Adrenal gland (tissue), 12 donors: ENCODE results near the gene ATG10. TPM values are rescaled to one million over a fixed set of nuclear protein-coding genes. Genes with fewer than 3 reads are reported as not detected.

Experiments used
- DNase-seq, 7 donors: peaks; one replicate each; pipeline ENCODE4 v3.0.0-alpha.2; 2019 to 2020
- H3K27ac ChIP-seq, 5 donors: fragments of 200-600 bp; sonication (generic) in 4 of 5; 1 replicate in 3 of 5; 2 replicates in 2 of 5; pipeline versions ENCODE4 v1.5.1 to v1.8.0; 2016 to 2020; ENCODE audit warnings: mild to moderate bottlenecking in 1 of 5
- H3K27me3 ChIP-seq: fragments of 200-600 bp; 2 replicates; pipeline ENCODE4 v1.8.0; 2021
- H3K36me3 ChIP-seq, 2 donors: fragments of 200-600 bp; replicated peaks in 1 of 2; 1 replicate in 1 of 2; 2 replicates in 1 of 2; pipeline versions ENCODE4 v1.5.1 to v1.8.0; 2018 to 2022
- H3K4me1 ChIP-seq, 2 donors: fragments of 200-600 bp; replicated peaks in 1 of 2; 1 replicate in 1 of 2; 2 replicates in 1 of 2; pipeline versions ENCODE4 v1.5.1 to v1.8.0; 2018 to 2021
- H3K4me3 ChIP-seq, 4 donors: fragments of 200-600 bp; sonication (generic) in 3 of 4; one replicate each; pipeline ENCODE4 v1.5.1; 2016 to 2018
- H3K9me3 ChIP-seq, 3 donors: fragments of 200-600 bp; sonication (generic) in 1 of 3; replicated peaks in 1 of 3; 1 replicate in 2 of 3; 2 replicates in 1 of 3; pipeline versions ENCODE4 v1.5.1 to v1.8.0; 2016 to 2021
- CTCF ChIP-seq, 6 experiments: fragments of 450-650 bp in 4 of 6; fragments of 200-600 bp in 2 of 6; sonication (generic) in 1 of 6; IDR thresholded peaks; 1 replicate in 5 of 6; 2 replicates in 1 of 6; pipeline versions ENCODE4 v1.5.1 to v1.8.0; 2016 to 2021; ENCODE audit warnings: antibody characterized with exemption in 6 of 6, mild to moderate bottlenecking in 2 of 6, moderate library complexity in 1 of 6
- POLR2A ChIP-seq, 2 donors: fragments of 450-650 bp; IDR thresholded peaks; one replicate each; pipeline ENCODE4 v1.6.1; 2017; ENCODE audit warnings: antibody characterized with exemption in 2 of 2, mild to moderate bottlenecking in 2 of 2, moderate library complexity in 1 of 2
- WGBS, 4 donors: extraction: QIAGEN DNeasy Blood & Tissue Kit in 2 of 4; methylation state at CpG; one replicate each; pipeline versions ENCODE4 v1.1.5 to v1.1.7; 2013 to 2017; 5-methylcytosine and 5-hydroxymethylcytosine counted together
- intact Hi-C, 2 donors: fragments of 100-400 bp; cut with DNase I; formaldehyde crosslinking; loops; one replicate each; pipeline versions ENCODE4 v1.14.1 to v1.15.0; 2022 to 2023
- polyA plus RNA-seq, 3 donors: library from polyadenylated mRNA; stranded (reverse); fragments of 200-250 nt in 2 of 3; fragments of 350-450 nt in 1 of 3; fragmentation: Illumina TruSeq in 1 of 3; extraction: RNeasy Lipid Tissue Mini Kit (QIAGEN cat#74804) in 1 of 3; gene quantifications; one replicate each; pipeline ENCODE4 v1.2.3, GENCODE V29; 2013 to 2014
- total RNA-seq, 9 donors: library from RNA; depleted of rRNA in 4 of 9; stranded (reverse); fragments of >200 nt in 4 of 9; fragments of 120-200 nt in 1 of 9; fragmentation: NEBNext Ultra II Directional in 1 of 9; extraction: Animal tissue kit (Norgen Biotek cat#: 25700) in 1 of 9; gene quantifications; one replicate each; pipeline versions ENCODE4 v1.1.0 to v1.2.4, GENCODE V29; 2013 to 2023
- donor health status: healthy with polysubstance abuse.
- donor health status: Bipolar disorder and iron deficiency.
- donor health status: DM: yes; HTN: yes; CAD: no.
- donor health status: DM: no; HTN: no; CAD: no.
- donor health status: DM: no; HTN: no; CAD: no.
- donor health status: DM: yes; HTN: yes; CAD: no.

Gene ATG10
- total and polyA plus RNA-seq, 12 donors = 4.0 to 15.1 (median 7.1) TPM

GRCh38 chr5:82164977-82165713 is 193.3 kb downstream of the ATG10 start:
- intact Hi-C loops = loop anchor here in 1 of 2 donors (5.0 to 10.0 kb wide), 2 partner anchors 310 to 738 kb away; no protein-coding TSS in a partner anchor
- no peak for TF ChIP-seq POLR2A (IDR thresholded peaks at IDR 0.05)
- no peak for TF ChIP-seq CTCF (IDR thresholded peaks at IDR 0.05)
- WGBS, 4 donors = 79 to 91% (median 86%) methylated on average over 3 of the region's 3 CpGs
- Histone ChIP-seq H3K27ac (peak overlapping the region in 1 of 5 donors; percentile 10), H3K4me1 (peaks cover 0 to 13% of the 10 kb centered on the region in 2 donors), H3K9me3 (no peaks in the 10 kb centered on the region), H3K4me3 (no peak overlapping the region), H3K27me3 (no peaks in the 10 kb centered on the region), H3K36me3 (no peaks in the 10 kb centered on the region)
- no peak for DNase-seq

GRCh38 chr5:82165740-82166530 is 194.1 kb downstream of the ATG10 start:
- intact Hi-C loops = loop anchor here in 1 of 2 donors (5.0 to 10.0 kb wide), 2 partner anchors 311 to 739 kb away; no protein-coding TSS in a partner anchor
- peak; percentile 74 to 90 (median 84) for DNase-seq
- TF ChIP-seq CTCF (IDR thresholded peaks at IDR 0.05) = peak; percentile 45 to 96 (median 86)
- TF ChIP-seq POLR2A (IDR thresholded peaks at IDR 0.05) = no peak
- Histone ChIP-seq H3K36me3 (no peaks in the 10 kb centered on the region), H3K4me3 (no peak overlapping the region), H3K27ac (peak overlapping the region in 1 of 5 donors; percentile 10), H3K9me3 (no peaks in the 10 kb centered on the region), H3K27me3 (no peaks in the 10 kb centered on the region), H3K4me1 (peaks cover 0 to 13% of the 10 kb centered on the region in 2 donors)
- 45 to 53% (median 50%) methylated on average over 3 of the region's 3 CpGs for WGBS, 4 donors

DNA sequence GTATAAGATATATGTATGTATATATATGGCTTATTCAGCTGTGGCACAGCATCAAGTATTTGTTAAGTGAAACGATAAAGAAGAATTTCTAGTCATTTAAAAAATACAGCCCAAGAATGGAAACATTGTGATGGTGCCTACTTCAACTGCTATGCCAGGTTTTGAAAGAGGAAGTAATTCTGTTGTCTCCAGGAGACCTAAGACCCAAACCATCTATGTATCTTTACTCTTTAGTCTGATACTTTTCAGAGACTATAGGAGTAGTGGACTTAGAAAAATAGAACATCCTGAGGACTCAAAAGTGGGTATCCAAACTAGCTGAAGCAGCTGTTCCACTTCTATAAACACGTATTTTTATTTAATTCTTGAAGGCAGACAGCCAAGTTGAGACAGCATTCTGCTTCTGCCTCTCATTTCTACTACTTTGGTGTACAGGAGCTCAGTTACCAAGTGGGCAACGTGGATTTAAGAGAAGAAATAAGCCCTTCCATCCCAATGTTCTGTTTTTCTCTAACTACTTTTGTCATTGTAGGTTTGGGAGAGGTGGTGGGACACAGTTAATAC is 195.6 kb downstream of the ATG10 start:
- no peak overlapping the region for H3K4me3 ChIP-seq
- peaks cover 0 to 13% of the 10 kb centered on the region in 2 donors for H3K4me1 ChIP-seq
- 77 to 79% (median 78%) methylated on average over 3 of the region's 3 CpGs for WGBS, 4 donors
- H3K9me3 ChIP-seq = no peaks in the 10 kb centered on the region
- H3K27me3 ChIP-seq = no peaks in the 10 kb centered on the region
- H3K27ac ChIP-seq = no peak overlapping the region
- TF ChIP-seq POLR2A (IDR thresholded peaks at IDR 0.05) (no peak), CTCF (IDR thresholded peaks at IDR 0.05) (no peak)
- H3K36me3 ChIP-seq = no peaks in the 10 kb centered on the region
- intact Hi-C loops = loop anchor here in 1 of 2 donors (5.0 to 10.0 kb wide), 2 partner anchors 313 to 740 kb away; no protein-coding TSS in a partner anchor
- DNase-seq = no peak

- Histone ChIP-seq H3K4me3 (no peak overlapping the region), H3K36me3 (no peaks in the 10 kb centered on the region), H3K4me1 (peaks cover 0 to 13% of the 10 kb centered on the region in 2 donors), H3K27me3 (no peaks in the 10 kb centered on the region), H3K27ac (no peak overlapping the region), H3K9me3 (no peaks in the 10 kb centered on the region)
- intact Hi-C loops = loop anchor here in 1 of 2 donors (5.0 to 10.0 kb wide), 2 partner anchors 313 to 741 kb away; no protein-coding TSS in a partner anchor
- TF ChIP-seq POLR2A (IDR thresholded peaks at IDR 0.05) = no peak
- TF ChIP-seq CTCF (IDR thresholded peaks at IDR 0.05) = no peak
- DNase-seq = no peak
These were observed 196.5 kb downstream of the ATG10 start for GRCh38 chr5:82168294-82168693.
